Muscle of arm (tissue), 12 donors: ENCODE data around the gene ANKDD1A. TPM values are rescaled to one million over a fixed set of nuclear protein-coding genes. Genes with fewer than 3 reads are reported as not detected.
A peak's percentile ranks its signal among the peaks of the same experiment; 100 is the strongest.

ENCODE experiments used
- DNase-seq: peaks from one replicate; pipeline ENCODE4 v3.0.0-alpha.2; 2013
- polyA plus RNA-seq, 12 donors: library from polyadenylated mRNA; unstranded; fragments of 120-200 nt; gene quantifications; one replicate each; pipeline ENCODE4 v1.2.1, GENCODE V29; 2013; ENCODE audit not compliant: insufficient read length in 12 of 12

Gene ANKDD1A
- polyA plus RNA-seq, 12 donors, result 3.8 to 10.3 (median 7.0) TPM; not detected in 1

DNA sequence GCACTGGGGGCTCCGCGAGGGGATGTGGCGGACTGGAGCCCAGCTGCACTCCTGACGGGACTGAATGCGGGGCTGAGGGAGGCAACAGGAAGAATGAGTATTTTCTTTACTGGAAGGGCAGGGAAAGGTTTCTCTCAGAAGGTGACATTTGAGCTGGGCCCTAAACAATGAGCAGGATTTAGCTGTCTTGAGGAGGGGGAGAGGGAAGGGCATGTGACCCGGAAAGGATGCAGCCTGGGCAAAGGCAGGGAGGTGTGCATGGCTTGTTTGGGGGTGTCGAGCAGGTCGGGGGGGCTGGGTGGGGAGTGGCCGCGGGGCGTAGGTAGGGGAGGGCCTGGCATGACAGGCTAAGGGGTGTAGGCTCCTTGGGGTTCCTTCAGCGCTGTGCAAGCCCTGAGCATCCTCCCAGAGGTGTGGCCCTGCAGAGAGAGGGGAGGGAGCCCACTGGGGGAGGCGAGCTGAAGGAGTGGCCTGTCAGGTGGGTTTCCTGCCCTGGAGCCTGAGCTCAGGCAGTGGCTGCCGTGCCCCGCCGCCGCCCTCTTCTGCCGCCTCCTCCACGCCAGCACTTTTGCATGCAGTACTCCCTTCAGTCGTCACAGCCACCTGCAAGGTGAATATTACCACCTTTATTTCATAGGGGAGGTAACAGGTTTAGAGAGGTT is 17.2 kb upstream of the ANKDD1A start:
- no peak for DNase-seq

DNA sequence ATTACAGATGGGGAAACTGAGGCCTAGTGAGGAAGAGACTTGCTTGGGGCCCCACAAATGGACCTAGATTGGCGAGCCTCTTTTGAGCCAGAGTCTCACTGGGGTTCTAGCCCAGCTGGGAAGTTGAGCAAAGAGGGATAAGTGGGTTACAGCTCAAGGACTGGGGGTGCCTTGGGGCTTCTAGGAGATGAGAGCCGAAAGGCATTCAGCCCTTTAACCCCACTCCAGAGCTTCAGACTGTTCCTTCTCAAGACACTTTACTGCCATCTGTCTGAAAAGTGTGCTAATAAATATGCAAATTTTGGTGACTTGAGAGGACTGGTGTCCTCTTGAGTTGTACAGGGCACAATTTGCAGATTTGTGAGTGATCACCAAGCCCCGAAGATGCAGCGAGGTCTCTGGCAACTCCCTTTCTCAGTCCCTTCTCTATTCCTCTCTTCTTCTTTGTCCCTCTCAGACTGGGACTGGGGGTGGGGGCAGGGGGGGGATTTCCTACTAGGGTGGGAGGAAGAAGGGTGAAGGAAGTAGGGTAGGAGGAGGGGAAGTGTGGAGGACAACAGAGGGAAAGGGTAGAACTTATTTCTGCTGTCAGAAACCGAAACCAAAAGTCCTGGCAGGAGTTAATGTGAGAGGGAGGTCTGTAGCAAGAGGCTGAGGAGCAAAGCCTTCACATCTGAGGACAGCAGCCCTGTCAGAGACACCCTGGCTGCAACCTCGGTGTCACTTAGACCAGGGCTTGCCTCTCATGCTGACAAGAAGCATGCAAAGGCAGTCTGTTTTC is 16.2 kb upstream of the ANKDD1A start:
- no peak for DNase-seq

DNA sequence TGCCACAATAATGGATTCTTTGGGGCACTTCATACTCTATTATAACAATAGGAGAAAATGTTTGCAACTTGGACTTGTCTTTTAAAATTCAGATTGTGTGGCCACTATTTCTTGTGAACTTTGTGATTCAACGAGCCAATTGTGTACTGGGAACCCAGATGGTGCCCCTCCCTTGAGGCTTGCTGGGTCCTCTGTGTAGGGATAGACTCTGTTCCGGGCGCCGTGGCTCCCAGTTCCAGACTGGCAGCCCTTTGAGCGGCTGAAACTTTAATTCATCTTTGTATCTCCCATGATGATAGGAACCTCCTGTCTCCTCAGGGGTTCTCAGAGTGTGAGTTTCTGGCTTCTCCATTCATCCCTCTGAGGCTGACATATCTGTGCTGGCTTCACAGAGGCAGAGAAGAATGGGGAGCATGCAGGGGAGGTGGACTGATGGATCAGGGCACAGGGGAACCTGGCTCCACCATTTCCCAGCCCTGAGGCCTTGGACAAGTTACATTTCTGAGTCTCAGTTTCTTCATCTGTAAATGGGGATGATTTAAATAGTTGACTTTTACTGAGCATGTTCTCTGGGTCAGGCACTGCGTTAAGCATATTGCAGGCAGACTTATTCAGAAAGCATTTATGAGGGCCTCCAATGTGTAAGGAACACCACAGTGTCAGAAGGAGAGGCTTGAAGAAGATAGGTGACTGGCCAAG is 15.2 kb upstream of the ANKDD1A start:
- DNase-seq, result no peak

DNA sequence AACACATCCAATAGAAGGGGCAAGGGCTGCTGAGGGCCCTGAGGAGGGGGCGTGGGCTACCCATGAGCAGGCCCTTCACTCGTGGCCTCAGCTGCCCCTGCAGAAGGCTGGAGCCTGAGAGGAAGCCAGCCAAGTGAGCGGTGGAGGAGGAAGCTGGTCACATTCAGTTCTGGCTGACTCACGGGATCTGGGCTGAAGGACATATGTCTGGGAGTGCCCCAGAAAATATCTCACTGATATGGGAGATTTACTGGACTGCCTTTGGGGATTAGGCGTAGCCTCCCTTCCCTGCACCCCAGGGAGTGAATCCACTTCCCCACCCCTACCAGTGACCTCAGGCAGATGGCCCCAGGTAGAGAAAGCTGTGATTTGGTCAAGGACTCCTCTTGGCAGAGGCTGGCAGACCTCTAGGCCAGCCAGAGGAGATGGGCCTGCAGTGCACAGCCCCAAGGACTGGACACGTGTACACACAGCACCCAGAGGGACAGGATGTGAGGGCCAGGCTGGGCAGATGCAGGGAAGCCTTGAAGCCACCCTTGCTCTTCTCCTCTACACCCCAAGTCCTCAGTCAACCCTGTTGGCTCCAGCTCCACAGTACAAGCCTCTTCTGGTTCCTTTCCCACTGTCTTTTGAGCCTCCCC is 14.2 kb upstream of the ANKDD1A start:
- no peak for DNase-seq

DNA sequence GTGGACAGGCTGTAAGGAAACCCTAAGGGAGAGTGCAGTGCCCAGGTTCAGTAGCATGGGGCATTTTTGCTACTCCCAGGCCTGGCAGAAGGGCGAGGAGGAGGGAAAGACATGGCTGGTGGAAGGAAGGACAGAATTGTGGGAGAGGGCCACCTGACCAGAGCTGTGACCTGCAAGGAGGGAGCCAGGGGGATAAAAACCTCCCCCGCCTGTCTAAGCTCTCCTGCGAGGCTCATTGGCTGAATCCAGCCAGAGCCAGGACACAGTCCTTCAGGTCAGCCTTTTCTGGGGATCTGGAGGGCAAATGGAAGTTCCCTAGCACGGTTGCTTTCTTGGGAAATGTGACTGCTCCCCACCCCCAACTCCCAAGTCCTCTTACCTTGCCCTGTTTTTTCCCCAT is 13.3 kb upstream of the ANKDD1A start:
- DNase-seq, result no peak

DNA sequence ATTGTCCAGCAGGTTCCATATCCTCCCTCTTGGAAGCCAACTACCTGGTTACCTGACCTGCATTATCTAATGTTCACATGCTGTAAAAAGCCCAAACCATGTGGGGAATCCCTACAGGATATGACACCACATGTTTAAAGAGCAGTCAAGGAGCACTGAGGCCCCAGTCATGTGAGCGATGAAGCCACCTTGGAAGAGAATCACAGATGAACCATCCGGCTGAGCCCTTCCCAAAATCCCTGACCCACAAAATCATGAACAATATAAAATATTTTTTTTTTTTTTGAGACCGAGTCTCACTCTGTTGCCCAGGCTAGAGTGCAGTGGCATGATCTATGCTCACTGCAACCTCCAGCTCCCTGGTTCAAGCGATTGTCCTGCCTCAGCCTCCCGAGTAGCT is 10.6 kb upstream of the ANKDD1A start:
- DNase-seq, result no peak

DNA sequence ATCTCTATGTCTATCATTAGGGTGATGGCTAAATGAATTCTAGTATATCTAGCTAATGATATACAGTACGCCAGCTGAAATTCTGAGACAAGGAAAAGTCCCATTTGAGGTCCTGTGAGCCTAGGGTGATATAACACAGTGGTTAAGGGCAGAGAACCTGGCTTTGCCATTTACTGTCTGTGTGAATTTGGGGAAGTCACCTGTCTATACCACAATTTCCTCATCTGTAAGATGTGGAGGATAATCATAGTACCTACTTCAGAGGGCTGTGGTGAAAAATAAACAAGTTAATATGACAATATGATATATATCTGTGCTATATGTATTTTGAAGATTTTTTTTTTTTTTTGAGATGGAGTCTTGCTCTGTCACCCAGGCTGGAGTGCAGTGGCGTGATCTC is 9.8 kb upstream of the ANKDD1A start:
- no peak for DNase-seq

DNA sequence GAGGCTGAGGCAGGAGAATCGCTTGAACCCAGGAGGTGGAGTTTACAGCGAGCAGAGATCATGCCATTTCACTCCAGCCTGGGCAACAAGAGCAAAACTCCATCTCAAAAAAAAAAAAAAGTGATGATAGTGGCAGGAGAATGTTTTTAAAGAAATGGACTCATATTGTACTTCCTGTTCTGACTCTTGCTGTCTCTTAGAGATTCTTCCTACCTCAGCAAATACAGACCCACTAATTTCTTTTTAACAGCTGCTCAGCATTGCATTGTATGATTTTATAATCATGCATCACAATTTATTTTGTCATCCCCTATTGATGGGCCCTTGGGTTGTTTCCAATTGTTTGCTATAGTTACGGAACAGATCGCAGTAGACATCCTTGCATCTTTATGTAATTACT is 8.8 kb upstream of the ANKDD1A start:
- no peak for DNase-seq

DNA sequence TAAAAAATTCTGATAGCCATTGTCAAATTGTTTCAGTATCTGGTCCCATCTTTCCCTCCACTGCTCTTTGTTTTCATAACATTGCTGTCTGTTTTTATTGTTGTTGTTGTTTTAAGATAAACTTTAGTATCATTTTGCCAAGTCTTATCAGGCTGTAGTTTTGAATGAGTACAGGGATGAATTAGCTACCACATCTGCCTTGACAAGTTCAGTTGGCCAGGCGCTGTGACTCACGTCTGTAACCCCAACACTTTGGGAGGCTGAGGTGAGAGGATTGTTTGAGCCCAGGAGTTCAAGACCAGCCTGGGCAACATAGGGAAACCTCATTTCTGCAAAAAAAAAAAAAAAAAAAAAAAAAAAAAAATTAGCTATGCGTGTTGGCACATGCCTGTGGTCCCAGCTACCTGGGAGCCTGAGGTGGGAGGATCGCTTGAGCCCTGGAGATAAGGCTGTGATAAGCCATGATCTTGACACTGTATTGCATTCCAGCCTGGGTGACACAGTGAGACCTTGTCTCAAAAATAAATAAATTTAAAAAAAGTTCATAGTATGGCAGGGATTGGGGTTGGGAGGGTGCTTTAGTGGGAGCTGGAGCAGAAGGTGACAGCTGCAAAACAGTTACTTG is 8.3 kb upstream of the ANKDD1A start:
- no peak for DNase-seq

DNA sequence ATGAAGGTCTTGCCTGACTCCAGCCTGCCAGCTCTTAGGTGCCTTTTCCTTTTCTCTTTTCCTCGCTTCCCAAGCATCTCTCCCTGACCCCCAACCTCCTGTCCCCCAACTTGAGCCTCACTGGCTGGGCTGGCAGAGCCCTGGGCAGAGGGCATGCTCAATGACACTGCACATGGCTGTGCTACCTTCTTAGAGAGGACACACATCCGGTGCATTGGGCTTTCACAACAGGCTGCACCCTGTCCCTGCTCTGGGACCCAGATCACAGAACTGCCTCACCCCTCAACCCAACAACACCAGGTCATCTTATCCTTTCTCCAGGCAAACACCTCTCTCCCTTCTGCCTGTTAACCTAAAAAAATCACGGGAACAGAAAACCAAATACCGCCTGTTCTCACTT is 7.5 kb upstream of the ANKDD1A start:
- no peak for DNase-seq

DNA sequence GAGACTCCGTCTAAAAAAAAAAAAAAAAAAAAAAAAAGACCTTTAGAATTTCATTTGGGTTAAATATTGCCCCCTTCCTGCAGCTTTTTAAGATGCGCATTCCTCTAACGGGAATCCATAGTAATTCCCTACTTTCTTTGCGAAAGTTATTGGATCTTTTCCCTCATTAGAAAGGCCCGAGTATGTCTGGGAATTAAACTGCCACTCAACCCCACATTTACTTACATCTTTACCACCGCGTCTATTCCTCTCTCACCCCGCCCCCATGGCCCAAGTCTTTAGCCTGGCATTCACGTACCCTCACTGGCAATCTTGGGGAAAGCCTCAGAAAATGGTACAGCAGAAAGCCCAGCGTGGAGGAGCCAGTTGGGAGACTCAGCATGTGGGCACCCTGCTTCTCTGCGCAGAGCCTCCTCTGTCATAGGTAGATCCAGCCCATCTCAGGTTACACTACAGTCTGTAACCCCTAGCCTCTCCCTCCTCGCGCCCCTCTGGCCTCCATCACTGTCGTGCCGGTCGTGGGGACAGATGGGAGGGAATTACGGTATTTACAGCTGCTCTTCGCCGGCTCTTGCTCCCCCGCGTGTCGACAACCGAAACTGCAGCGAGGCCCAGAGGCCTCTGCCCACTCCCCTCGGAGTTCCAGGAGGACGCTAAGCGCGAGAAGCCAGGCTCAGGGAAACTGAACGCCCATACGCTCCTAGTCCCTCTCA is 6.4 kb upstream of the ANKDD1A start:
- DNase-seq, result peak; percentile 74

DNA sequence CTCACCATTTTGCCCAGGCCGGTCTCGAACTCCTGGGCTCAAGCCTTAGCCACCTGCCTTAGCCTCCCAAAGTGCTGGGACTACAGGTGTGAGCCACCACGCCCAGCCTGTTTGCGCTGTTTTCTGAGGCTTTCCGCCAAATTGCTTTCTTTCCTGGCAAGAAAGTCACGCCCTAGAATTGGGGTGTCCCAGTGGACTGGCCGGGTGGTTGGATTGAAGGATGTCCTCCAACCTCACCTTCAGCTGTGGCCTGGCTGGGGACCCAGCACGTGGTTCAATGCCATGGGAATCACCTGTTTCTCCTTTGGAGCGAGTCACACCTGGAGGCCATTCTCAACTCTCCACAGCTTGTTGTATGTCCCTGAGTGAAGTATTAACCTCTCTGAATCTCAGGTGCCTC is 5.8 kb upstream of the ANKDD1A start:
- no peak for DNase-seq

DNA sequence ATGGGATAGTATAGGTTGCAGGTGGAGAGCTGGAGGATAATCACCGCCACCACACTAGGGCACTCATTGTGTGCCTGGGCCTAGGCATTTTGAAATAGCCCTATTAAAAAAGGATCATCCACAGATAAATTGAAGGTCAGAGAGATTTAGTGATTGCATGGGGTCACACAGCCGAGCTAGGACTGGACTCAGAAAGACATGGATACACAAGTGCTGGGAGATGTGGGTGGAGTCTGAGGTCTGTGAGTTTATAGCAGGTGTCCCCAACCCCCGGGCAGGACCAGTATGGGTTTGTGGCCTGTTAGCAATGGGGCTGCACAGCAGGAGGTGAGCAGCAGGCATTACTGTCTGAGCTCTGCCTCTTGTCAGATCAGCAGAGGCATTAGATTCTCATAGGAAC is 5.3 kb upstream of the ANKDD1A start:
- DNase-seq, result no peak

DNA sequence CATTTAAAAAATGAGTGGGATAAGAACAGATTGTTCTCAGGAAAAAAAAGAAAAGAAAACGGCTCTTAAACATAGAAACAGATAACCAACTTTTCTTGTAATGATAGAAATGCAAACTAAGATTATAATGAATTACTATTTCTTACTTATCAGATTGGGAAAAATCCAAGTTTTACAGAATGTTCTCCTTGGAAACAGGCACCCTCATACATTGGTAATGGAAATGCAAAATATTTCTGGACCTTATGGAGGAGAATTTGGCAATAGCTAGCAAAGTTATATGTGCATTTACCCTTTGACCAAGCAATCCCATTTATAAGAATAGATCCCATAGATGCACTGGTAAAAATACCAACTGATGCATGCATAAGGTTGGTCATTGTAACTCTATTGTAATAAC is 3.7 kb upstream of the ANKDD1A start:
- no peak for DNase-seq

DNA sequence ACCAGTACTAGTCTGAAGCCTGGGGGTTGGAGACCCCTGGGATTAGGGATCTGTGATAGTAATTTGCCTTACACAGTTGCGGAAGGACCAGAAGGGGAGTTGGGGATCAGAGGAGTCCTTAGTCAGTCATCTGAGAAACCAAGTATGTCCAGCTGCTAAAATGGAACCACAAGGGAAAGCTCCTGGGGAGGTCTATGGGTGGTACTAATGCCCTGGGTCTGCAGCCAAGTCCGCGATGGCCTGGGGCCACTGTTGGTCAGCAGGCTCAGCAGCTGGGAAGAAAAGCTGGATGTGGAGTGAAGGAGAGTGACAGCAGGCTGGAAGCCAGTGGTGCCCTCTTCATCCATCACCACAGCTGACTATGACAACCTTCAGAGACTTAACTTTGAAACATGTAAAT is 2.2 kb upstream of the ANKDD1A start:
- DNase-seq, result no peak

DNA sequence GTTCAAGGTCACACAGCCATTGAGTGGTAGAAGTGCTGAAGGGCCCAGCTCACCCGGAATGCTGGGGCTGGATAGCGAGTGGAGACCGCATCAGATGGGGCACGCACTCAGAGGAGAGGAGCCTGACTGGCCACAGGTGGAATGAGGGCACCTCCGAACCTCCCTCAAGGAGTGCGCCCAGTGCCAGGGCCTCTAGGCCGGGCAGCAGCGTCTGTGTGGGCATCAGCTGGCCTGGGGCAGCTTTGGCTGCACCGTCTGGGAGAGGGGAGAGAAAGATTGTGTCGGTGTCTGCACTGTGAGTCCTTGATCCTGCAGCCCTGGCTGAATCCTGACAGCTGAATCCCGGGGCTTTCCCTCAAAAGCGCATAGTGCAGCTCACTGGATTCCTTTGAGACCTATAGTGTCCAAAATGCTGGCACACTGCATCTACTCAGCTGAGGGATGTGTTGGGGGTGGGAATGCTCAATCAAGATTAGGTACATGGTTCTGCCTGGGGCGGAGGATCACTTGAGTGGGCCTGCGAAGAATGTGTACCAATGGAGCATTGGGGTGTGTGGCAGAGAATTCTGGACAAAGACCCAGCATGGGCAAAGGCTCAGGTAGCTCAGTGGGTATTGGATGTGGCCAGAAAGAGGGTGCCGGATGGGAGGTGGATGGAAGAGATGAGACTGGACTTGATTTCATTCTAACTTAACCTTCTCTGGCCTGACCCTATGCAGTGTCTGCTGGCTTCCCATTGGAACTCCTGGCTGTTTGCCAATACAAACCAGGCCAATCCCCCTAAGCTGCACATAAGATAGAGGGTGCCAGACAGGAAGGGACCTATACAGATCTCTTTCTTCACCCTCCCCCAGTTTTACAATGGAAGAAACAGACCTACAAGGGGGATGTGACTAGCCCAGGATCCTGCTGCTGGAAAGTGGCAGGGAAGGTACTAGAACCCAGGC is 950 bp downstream of the ANKDD1A start:
- DNase-seq, result no peak

DNA sequence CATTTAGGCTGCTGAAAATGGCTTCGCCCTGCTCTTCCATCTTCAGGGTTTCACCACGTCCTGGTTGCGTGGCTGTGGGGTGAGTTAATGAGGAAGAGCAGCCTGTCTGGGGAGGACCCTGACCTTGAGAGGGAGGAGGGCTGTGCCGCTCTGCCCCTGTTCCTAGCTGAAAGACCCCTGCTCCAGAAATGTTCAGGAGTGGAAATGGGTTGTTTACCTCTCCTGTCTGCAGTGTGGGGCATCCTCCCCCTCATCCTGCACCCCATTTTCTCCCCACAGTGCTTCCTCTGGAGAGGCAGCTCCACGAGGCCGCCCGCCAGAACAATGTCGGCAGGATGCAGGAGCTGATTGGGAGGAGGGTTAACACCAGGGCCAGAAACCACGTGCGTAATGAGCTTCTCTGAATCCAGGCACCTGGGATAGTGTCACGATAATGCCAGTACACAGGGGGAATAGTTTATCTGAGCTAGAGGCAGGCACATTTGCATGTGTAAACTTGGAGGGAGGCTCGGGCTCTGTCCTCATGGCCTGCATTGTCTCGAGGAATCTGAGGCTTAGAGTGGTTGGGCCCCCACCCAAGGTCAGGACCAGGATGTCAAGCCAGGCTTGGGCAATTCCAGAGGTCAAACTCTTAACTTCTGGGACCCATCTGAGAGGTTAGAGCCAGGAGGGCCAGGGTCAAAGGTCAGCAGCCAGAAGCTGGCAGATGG is 4.0 kb downstream of the ANKDD1A start:
- DNase-seq, result no peak

DNA sequence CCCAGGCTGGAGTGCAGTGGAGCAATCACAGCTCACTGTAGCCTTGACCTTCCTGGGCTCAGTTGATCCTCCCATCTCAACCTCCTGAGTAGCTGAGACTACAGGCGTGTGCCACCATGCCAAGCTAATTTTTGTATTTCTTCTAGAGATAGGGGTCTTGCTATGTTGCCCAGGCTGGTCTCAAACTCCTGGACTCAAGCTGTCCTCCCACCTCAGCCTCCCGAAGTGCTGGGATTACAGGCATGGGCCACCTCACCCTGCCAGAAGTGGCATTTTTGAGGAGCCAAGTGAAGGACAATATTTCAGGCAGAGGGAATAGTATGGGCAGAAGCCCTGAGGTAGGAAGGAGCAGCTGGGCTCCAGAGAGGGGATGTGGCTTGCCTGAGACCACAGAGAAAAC is 4.7 kb downstream of the ANKDD1A start:
- no peak for DNase-seq

DNA sequence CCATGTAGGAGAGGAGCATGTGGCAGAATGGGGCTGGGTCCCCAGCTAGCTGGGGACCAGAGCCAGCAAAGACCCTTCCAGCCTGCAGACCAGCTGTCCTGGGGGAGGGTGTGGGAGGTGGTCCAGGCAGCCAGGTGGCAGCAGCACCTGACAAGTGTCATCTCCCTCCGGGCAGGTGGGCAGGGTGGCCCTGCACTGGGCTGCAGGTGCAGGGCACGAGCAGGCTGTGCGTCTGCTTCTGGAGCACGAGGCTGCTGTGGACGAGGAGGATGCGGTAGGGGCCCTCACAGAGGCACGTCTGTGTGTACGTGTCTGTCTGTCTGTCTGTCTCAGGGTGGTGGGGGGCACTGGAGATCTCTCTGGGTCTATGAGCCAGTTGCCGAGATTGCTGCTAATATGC is 5.5 kb downstream of the ANKDD1A start:
- no peak for DNase-seq

DNA sequence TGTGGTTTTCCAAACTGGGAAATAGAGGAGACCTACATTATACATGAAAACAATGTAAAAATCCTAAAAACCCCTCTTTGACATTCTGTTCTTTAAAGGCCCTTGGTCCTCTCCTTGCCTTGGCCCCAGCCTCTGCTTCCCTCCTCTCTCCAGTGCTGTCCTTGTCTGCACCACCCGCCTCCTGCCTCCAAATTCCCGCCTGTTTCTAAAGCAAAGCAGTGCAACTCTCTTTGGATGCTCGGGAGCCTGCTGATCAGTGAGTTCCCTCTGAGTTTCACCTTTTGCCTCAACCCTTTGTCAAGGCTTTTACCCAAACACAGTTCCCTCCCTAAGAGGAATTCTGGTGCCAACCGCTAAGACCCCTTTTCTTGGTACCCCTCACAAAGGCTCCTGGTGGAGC is 8.0 kb downstream of the ANKDD1A start:
- DNase-seq, result no peak
